MCF 10A (cell line): Measurements from ENCODE around the gene COMP. TPM values are rescaled to one million over a fixed set of nuclear protein-coding genes. Genes with fewer than 3 reads are reported as not detected.

Experiments
- BruUV-seq: library from RNA; stranded (reverse); fragments of 400-500 nt; replicated peaks from 2 replicates; lab custom pipeline; 2021; lab: Mats Ljungman, UMichigan
- CTCF ChIA-PET: fragments of 300-600 bp; sonication (Branson Sonifier 250); formaldehyde crosslinking; extraction: SDS; loops from one replicate; lab custom pipeline; 2021; ENCODE audit warnings: antibody characterized with exemption, inconsistent platforms; lab: Yijun Ruan, JAX
- POLR2A ChIA-PET: fragments of 300-600, 350-650 bp; sonication (Branson Sonifier 250); formaldehyde crosslinking; extraction: SDS; loops from one replicate; lab custom pipeline; 2020; ENCODE audit warnings: antibody characterized with exemption, inconsistent platforms; lab: Yijun Ruan, JAX
- DNase-seq: peaks from one replicate; pipeline ENCODE4 v3.0.0-alpha.2; 2018; ENCODE audit not compliant: unreplicated experiment
- H3K27ac Mint-ChIP-seq: one replicate; pipeline ENCODE4 v1.8.0; 2022; ENCODE audit warnings: mild to moderate bottlenecking, low read depth, mixed read lengths; ENCODE audit not compliant: unreplicated experiment
- H3K27me3 Mint-ChIP-seq: one replicate; pipeline ENCODE4 v1.8.0; 2022; ENCODE audit warnings: mixed read lengths; ENCODE audit not compliant: insufficient read depth, unreplicated experiment
- H3K36me3 Mint-ChIP-seq: one replicate; pipeline ENCODE4 v1.8.0; 2022; ENCODE audit warnings: mild to moderate bottlenecking, moderate library complexity, mixed read lengths; ENCODE audit not compliant: insufficient read depth, unreplicated experiment
- H3K4me1 Mint-ChIP-seq: one replicate; pipeline ENCODE4 v1.8.0; 2022; ENCODE audit warnings: mixed read lengths; ENCODE audit not compliant: insufficient read depth, unreplicated experiment
- H3K4me3 Mint-ChIP-seq: one replicate; pipeline ENCODE4 v1.8.0; 2022; ENCODE audit warnings: mild to moderate bottlenecking, moderate library complexity, mixed read lengths; ENCODE audit not compliant: unreplicated experiment
- H3K9me3 Mint-ChIP-seq: one replicate; pipeline ENCODE4 v1.8.0; 2022; ENCODE audit warnings: mixed read lengths; ENCODE audit not compliant: unreplicated experiment
- CTCF ChIP-seq: fragments of 200-600 bp; IDR thresholded peaks from one replicate; pipeline ENCODE4 v1.8.0; 2022; ENCODE audit warnings: antibody characterized with exemption, mild to moderate bottlenecking; ENCODE audit not compliant: unreplicated experiment
- intact Hi-C: fragments of 100-400 bp; cut with micrococcal nuclease; formaldehyde crosslinking; loops from 2 replicates; pipeline ENCODE4 v1.14.1; 2022
- total RNA-seq: library from RNA; stranded (reverse); gene quantifications from 2 replicates; pipeline ENCODE4 v1.2.3, GENCODE V29; 2022

Gene COMP
- total RNA-seq, 1 experiment from 2014 or later: not detected

GRCh38 chr19:18793144-18794028 is 2.3 kb upstream of the COMP start:
- Mint-ChIP-seq H3K27ac (no peak overlapping the region), H3K4me1 (peaks cover 14% of the 10 kb centered on the region), H3K27me3 (peaks cover 57% of the 10 kb centered on the region), H3K36me3 (no peaks in the 10 kb centered on the region), H3K4me3 (no peak overlapping the region), H3K9me3 (no peaks in the 10 kb centered on the region)
- BruUV-seq: no TSS peak
- ChIA-PET CTCF (interaction anchor here (0.5 to 1.7 kb wide), 4 partner anchors 54 to 202 kb away, joined by 3 to 6 read pairs (median 3); no protein-coding TSS in a partner anchor), POLR2A (no interaction called here)
- DNase-seq: no peak
- intact Hi-C loops: no loop called here
- no peak for TF ChIP-seq CTCF

- ChIA-PET CTCF (interaction anchor here (1.7 kb wide), 1 partner anchor 54 kb away, joined by 6 read pairs; no protein-coding TSS in a partner anchor), POLR2A (no interaction called here)
- DNase-seq: no peak
- Mint-ChIP-seq H3K27ac (no peak overlapping the region), H3K4me1 (peaks cover 14% of the 10 kb centered on the region), H3K9me3 (no peaks in the 10 kb centered on the region), H3K27me3 (peaks cover 55% of the 10 kb centered on the region), H3K4me3 (no peak overlapping the region), H3K36me3 (no peaks in the 10 kb centered on the region)
- intact Hi-C loops: no loop called here
- no peak for TF ChIP-seq CTCF
- no TSS peak for BruUV-seq
Measured at GRCh38 chr19:18792661-18793060, 1.6 kb upstream of the COMP start.

- Mint-ChIP-seq H3K9me3 (no peaks in the 10 kb centered on the region), H3K4me1 (peaks cover 14% of the 10 kb centered on the region), H3K27me3 (peaks cover 43% of the 10 kb centered on the region), H3K36me3 (no peaks in the 10 kb centered on the region), H3K27ac (no peak overlapping the region), H3K4me3 (no peak overlapping the region)
- ChIA-PET POLR2A (interaction anchor here (0.5 kb wide), 1 partner anchor 79 kb away, joined by 3 read pairs; no protein-coding TSS in a partner anchor), CTCF (no interaction called here)
- intact Hi-C loops: no loop called here
- no TSS peak for BruUV-seq
- no peak for TF ChIP-seq CTCF
- DNase-seq: no peak
Measured at GRCh38 chr19:18791315-18791678, 192 bp upstream of the COMP start.

- no TSS peak for BruUV-seq
- Mint-ChIP-seq H3K36me3 (no peaks in the 10 kb centered on the region), H3K27me3 (peaks cover 43% of the 10 kb centered on the region), H3K4me1 (peaks cover 14% of the 10 kb centered on the region), H3K27ac (peak overlapping the region; percentile 1), H3K9me3 (no peaks in the 10 kb centered on the region), H3K4me3 (peak overlapping the region; percentile 57)
- no peak for TF ChIP-seq CTCF
- CTCF ChIA-PET: interaction anchor here (1.4 kb wide), 1 partner anchor 17 kb away, joined by 3 read pairs; no protein-coding TSS in a partner anchor
- intact Hi-C loops: no loop called here
- no peak for DNase-seq
- POLR2A ChIA-PET: no interaction called here
Measured at GRCh38 chr19:18789883-18790565, 1.1 kb downstream of the COMP start.
